HG02852 (cell line): Measurements from ENCODE around the gene FTH1.
"Not testable (repeated sequence)": the region's sequence is repeated elsewhere in the genome, so short reads cannot be mapped to it uniquely, and the experiment has no call there.

ENCODE experiments used
- ATAC-seq: cut with Tn5 transposase; IDR thresholded peaks from one replicate; pipeline ENCODE4 v1.9.1; 2021; ENCODE audit warnings: mild to moderate bottlenecking, moderate library complexity; ENCODE audit not compliant: unreplicated experiment

The FTH1 gene

GRCh38 chr11:61978703-61979661, 11.5 kb upstream of the FTH1 start:
- no peak for ATAC-seq

- no peak for ATAC-seq
Observed at GRCh38 chr11:61976813-61977475, 9.5 kb upstream of the FTH1 start.

- ATAC-seq: no peak
Observed at GRCh38 chr11:61976420-61976800, 9.0 kb upstream of the FTH1 start.

- no peak for ATAC-seq
Observed at GRCh38 chr11:61975638-61976419, 8.4 kb upstream of the FTH1 start.

GRCh38 chr11:61974766-61975631, 7.6 kb upstream of the FTH1 start:
- no peak for ATAC-seq

GRCh38 chr11:61973476-61974162, 6.2 kb upstream of the FTH1 start:
- no peak for ATAC-seq

GRCh38 chr11:61972672-61973475, 5.4 kb upstream of the FTH1 start:
- no peak for ATAC-seq

GRCh38 chr11:61972112-61972671, 4.8 kb upstream of the FTH1 start:
- ATAC-seq: no peak

GRCh38 chr11:61971248-61972111, 4.0 kb upstream of the FTH1 start:
- no peak for ATAC-seq

GRCh38 chr11:61969838-61970662, 2.6 kb upstream of the FTH1 start:
- ATAC-seq: no peak

- ATAC-seq: no peak
Observed at GRCh38 chr11:61969391-61969758, 1.9 kb upstream of the FTH1 start.

- no peak for ATAC-seq
Observed at GRCh38 chr11:61968758-61969390, 1.4 kb upstream of the FTH1 start.

GRCh38 chr11:61967924-61968757, 707 bp upstream of the FTH1 start:
- peak; percentile 30 for ATAC-seq

- no peak for ATAC-seq
Observed at GRCh38 chr11:61966734-61967115, 709 bp downstream of the FTH1 start.

GRCh38 chr11:61964666-61965271, 2.7 kb downstream of the FTH1 start:
- not testable (repeated sequence) for ATAC-seq
